ENCODE measurements around the gene TSPAN9.

DNA sequence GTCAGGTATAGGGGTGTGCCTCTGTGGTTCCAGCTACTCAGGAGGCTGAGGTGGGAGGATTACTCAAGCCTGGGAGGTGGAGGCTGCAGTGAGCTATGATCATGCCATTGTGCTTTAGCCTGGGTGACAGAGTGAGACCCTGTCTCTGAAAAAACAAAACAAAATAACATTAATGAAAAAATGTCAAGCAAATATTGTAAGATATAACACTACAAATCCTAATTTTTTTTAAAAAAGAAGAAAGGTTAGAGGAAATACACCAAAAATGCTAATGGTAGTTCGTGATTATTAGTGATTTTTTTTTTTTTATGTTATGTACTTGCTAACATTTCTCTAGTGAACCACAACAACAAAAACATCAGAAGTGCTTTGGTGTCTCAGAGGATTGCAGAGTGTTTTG lies 47.7 kb downstream of the TSPAN9 start:
- TF ChIP-seq, protein P1, sequence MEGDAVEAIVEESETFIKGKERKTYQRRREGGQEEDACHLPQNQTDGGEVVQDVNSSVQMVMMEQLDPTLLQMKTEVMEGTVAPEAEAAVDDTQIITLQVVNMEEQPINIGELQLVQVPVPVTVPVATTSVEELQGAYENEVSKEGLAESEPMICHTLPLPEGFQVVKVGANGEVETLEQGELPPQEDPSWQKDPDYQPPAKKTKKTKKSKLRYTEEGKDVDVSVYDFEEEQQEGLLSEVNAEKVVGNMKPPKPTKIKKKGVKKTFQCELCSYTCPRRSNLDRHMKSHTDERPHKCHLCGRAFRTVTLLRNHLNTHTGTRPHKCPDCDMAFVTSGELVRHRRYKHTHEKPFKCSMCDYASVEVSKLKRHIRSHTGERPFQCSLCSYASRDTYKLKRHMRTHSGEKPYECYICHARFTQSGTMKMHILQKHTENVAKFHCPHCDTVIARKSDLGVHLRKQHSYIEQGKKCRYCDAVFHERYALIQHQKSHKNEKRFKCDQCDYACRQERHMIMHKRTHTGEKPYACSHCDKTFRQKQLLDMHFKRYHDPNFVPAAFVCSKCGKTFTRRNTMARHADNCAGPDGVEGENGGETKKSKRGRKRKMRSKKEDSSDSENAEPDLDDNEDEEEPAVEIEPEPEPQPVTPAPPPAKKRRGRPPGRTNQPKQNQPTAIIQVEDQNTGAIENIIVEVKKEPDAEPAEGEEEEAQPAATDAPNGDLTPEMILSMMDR (IDR thresholded peaks at IDR 0.05), result no peak
- TF ChIP-seq POLR2A (IDR thresholded peaks at IDR 0.05) (no peak), EP300 (IDR thresholded peaks at IDR 0.05) (no peak)
